GM12892 (cell line): Measurements from ENCODE around the gene LMF1.

Experiments
- DNase-seq: peaks from one replicate; pipeline ENCODE4 v3.0.0; 2011; ENCODE audit not compliant: insufficient read length
- FAIRE-seq: peaks from 2 replicates; lab custom pipeline; 2011; peaks lifted over from hg19 to GRCh38; lab: Jason Lieb, UNC
- POLR2A ChIP-seq: IDR thresholded peaks from 2 replicates; pipeline ENCODE4 v1.6.1; 2011; ENCODE audit warnings: low read depth, low read length, control low read depth
- POLR2AphosphoS5 ChIP-seq: IDR thresholded peaks from 2 replicates; pipeline ENCODE4 v1.6.1; 2011; ENCODE audit warnings: low read depth, low read length, control low read depth
- TAF1 ChIP-seq: IDR thresholded peaks from 2 replicates; pipeline ENCODE4 v1.6.1; 2011; ENCODE audit warnings: low read depth, mild to moderate bottlenecking, control low read depth, low read length, borderline replicate concordance

Gene LMF1

DNA sequence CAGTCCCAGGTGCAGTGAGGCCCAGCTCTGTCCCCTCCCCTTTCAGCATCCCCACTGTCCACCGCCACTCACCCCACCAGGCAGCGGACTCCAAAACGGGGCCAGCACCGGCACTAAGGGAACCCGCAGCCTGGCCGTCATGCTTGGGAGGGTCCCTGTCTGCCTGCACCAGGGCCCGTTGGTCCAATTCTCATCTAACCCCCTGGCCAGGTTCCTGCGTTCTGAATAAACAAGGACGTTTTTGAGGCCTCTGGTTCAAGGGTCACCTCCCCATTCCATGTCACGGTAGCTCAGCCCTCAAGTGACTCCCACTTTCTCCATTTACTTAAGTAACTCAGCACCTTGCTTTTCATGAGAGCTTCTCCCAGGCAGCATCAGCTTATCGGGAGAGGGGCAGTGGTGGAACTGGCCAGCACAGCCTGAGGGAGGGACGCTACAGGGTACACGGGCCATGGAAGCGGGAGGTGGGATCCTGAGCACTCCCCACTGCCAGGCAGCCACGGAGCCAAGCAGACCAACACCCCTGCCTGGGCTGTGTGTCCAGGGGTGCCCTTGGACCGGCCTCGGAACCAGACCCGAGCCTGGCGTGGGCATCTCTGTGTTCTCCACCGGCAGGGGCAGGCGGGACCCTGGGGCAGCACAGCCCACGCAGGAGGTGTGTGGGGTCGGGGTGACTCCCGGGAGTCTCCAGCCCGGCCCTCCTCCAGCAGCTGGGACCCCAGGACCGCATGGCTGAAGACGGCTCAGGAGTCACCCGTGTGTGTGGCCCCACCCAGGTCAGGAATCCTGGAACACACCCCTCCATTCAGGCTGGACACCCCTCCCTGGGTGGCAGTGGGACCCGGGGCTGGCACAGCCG, 95.4 kb downstream of the LMF1 start:
- DNase-seq (no peak), FAIRE-seq (no peak)
- TF ChIP-seq POLR2AphosphoS5 (no peak), POLR2A (no peak), TAF1 (no peak)

DNA sequence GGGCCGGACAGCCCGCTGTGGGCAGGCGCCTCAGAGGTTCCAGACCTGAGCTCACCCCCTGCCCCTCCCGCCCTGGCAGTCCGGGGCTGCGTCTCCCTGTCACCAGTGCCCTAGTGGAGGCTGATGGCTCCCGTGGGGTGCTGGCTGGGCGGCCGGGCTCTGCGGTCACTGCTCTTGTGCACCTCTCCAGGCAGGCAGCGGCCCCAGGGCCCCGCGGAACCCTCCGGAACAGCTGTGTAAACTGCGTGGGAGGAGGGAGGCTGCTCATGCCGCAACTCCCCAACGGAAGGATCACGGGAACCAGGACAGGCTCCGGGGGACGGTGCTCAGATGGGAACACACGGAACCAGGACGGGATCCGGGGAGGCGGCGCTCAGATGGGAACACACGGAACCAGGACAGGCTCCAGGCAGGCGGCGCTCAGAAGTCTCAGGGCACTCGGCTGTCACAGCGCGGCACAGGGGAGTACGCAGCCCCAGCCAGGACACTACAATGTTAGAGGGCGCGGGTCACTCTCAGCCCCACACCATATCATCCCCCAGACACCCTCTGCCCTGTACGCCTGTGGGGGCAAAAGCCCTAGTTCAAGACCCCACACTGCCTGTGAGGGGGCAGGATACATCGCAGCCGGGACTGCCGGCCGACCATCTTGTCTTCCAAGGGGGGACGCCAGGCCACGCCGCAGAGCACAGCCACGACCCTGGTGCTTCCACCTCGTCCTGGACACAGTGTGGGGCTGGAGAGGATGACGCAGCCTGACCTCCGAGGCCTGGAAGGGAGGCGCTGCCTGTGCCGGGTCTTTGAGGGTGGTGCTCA, 96.2 kb downstream of the LMF1 start:
- DNase-seq: no peak
- no peak for TF ChIP-seq POLR2AphosphoS5
- FAIRE-seq: no peak

DNA sequence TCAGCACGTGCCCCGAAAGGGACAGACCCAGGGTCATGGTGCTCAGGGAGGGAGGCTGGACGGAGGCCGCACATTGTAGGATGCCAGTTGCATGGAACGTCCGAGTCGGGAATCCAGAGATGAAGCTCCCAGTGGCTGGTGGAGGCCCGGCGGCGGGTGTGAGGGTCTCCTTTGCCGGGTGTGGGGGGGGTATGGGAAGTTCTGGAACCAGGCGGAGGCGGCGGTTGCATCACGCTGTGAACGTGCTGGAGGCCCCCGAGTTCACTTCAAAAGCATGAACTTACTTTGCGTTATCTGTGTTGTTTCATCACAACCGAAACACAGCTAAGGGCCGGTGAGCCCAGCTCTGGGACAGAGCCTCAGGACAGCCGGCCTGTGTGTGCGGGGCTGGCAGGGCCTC, 96.9 kb downstream of the LMF1 start:
- no peak for DNase-seq
- TF ChIP-seq POLR2A (no peak), TAF1 (no peak), POLR2AphosphoS5 (no peak)
- FAIRE-seq: no peak

DNA sequence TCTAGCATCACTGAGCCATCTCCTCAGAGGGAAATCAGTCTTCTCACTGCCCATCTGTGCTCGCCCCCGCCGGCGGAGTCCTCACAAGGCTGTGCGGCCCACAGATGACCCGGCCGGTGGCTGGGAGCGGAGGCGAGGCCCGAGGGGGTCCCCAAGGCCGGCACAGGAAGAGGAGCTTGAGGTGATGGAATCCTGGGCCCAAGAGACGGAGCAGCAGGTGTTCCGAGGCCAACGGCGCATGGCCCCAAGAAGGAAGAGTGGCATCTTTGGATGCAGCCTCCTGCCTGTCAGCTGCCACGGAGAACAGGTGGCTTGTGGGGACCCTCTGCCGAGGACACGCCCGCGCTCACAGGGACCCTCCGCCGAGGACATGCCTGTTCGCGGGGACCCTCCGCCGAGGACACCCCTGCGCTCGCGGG, 97.5 kb downstream of the LMF1 start:
- TF ChIP-seq POLR2AphosphoS5 (no peak), TAF1 (no peak), POLR2A (no peak)
- no peak for DNase-seq
- FAIRE-seq: no peak

DNA sequence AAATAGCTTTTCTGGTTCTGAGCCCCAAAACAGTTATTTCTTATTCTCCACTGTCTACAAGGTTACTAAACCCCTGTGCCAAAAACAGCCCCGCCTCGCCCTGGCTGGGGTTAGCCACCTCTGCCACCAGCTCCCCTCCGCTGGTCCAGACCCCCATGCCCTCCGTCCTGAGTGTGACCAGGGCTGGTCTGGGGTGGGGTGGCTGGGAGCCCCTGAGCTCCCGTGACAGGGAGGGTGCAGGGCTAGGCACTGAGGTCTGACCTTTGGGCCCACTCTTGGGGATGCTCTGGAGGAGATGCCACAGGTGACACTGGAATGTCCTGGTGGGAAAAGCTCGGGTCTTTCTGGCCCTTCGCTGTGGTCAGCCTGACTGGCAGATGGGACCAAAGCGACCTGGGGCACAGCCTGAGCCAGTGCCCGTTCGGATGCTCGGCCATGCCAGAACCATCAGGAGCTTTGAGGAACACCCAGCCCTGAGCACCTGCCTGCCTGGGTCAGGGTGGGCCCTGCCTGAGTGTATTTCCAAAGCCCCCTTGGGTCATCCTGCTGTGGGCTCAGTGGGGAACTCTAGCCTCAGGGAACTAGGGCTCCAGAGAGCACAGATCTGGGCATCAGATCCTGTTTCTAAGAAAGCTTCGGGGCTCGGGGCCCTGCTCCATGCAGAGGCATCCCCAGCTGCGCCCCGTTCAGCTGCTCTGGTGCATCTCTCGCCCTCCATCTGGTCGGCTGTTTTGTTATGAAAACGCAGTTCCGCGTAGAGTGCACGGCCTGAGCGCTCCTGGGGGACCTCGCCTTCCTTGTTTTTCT, 98.1 kb downstream of the LMF1 start:
- no peak for DNase-seq
- no peak for TF ChIP-seq TAF1
- TF ChIP-seq POLR2A: no peak
- TF ChIP-seq POLR2AphosphoS5: no peak
- FAIRE-seq: no peak

DNA sequence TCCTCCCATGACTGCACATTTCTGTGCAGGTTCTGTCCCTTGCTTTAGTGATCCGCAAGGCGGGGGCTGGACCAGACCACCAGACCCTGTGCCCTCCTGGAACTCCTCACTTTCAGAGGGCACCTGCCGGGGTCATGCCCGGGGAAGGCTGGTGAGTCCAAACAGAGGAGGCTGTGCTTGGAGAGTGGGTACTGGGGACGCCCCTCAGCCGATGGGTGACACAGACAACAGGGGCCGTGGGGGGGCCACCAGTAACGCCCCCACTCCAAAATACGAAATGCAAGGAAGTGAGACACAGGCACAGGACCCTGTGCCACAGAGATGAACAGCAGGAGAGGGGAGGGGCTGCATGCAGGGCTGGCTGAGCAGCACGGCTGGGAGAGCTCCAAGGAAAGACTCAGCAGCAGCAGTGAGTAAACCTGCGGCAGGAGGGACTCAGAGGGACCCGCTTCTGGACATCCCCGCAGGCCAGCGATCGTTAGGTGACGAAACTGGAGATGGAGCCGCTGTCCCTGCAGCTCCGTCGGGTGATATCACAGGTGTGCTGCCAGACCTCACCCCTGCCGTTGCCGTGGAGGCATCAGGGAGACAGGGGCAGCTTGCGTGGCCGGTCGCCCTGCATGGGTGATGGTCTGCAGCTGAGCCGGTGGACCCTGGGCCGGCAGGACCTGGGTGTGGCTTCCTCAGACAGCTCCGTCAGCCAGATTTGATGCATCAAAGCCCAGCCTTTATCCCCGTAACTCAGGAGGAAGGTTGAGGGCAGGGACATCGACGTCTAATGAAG, 99.0 kb downstream of the LMF1 start:
- FAIRE-seq: no peak
- no peak for TF ChIP-seq POLR2A
- no peak for TF ChIP-seq POLR2AphosphoS5
- TF ChIP-seq TAF1: no peak
- DNase-seq: no peak

DNA sequence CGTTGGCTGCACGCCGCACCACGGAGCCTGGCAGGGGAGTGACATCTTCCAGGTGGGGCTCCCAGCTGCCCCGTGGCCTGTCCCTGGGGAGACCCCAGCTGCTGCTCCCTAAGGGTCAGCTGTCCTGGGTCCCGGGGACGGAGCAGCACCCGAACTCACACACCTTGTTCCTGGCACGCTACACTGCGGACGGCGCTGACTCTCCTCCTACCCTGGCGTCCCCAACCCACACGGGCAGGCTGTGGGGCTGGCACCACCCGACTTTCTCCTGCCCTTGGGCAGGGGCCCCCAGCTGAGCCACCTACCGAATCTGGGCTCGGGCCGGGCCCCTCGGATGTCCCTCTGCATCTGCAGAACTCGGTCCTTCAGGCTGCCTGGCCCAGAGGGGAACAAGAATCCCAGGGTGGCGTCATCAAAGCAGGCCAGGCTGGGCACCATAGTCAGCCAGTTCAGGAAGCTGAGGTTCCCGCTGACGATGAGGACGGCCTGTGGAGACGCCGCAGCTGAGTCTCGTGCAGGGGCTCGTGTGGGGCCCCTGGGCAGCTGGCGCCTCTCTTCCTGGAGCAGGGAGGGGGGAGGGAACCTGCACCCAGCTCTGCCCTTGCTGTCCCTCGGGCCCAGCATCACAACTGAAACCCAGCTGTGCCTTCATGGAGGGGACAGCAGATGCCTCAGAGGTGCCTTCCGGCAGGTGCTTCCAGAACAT, 99.8 kb downstream of the LMF1 start:
- no peak for DNase-seq
- FAIRE-seq: no peak
- TF ChIP-seq TAF1 (no peak), POLR2A (no peak), POLR2AphosphoS5 (no peak)

DNA sequence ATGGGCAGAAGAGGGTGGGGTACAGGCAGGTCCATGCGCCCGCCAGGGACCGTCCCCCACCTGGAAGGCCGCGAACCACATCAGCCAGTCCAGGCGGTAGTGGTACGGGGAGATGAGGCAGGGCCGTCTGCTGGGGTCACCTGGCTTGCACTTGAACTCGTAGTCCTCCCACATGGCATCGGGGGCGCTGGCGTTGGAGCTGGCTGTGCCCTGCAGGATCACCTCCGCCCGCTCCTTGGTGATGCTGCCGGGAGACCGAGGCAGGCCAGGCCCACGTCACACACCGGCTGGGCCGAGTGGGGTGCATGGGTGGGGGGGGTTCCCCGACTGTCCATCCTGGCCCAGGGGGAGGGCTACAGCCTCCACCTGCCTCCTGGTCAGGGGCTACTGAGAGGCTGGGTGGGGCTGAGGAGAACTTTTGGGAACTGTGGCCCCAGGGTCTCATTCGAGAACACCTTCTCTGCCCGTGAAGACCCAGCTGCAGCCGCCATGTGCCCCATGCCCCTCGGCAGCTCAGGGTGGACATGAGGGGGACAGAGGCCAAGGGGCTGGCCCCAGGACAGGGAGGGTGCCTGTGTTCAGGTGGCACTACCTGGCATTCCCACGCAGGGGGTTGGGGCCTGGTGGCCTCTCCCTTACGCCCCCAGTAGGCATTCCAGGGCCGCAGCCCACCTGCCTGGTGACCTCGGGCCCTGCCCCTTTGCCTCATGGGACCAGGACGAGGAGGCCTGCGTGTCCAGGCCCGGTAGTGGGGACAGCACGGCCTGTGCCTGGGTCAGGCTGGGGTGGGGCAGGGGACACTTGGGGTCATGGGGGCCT, 100.8 kb downstream of the LMF1 start:
- no peak for TF ChIP-seq POLR2A
- TF ChIP-seq POLR2AphosphoS5: no peak
- TF ChIP-seq TAF1: no peak
- no peak for FAIRE-seq
- DNase-seq: no peak

DNA sequence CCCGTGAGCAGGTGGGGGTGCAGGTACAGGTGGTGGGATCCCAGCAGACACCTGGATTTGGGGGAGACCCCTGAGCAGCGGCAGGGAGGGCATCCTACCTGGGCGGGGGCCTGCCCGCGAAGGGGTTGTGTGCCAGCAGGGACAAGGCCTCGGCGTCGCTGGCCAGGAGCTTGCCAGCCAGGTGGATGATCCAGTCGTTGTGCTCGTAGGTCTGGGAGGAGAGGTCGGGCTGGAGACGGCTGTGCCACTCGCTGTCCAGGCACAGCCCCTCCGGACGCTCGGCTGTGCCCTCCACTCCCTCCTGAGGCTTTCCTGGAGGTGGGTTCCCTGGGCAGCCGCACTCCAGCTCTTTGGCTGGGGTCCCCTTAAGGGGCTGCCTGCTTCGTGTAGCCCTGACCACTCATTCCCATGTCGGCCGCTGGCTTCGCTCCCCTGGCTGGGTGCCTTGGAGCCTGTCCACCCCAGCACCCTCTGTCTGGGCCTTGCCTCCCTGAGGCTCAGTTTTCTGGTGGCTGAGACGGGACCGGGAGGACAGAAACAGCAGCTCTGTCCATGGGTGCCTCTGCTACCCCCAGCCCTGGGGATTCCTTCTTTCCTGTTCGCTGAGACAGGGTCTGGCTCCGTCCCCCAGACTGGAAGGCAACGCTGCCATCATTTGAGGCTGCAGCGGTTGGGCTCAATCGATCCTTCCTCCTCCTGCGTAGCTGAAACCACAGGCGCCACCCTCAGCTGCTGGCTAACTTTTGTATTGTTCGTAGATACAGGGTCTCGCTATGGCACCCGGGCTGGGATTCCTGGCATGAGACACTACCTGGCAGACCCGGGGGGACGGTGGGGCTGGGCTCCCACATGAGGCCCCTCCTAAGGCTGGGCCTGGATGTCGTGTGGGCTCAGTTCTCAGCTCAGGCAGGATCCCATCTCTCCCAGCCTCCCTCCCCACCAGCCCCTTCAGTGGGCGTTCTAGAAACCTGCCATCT, 101.7 kb downstream of the LMF1 start:
- no peak for FAIRE-seq
- TF ChIP-seq POLR2AphosphoS5 (no peak), POLR2A (no peak), TAF1 (no peak)
- no peak for DNase-seq
